Stimulated activated CD8-positive, alpha-beta memory T cell treated with anti-CD3 and anti-CD28 coated beads, Interleukin-15, amount 100 ng/mL, for 4 hours (primary cell): ENCODE measurements around the gene PHLPP1.

Source experiments
- DNase-seq, 2 donors: peaks; one replicate each; pipeline ENCODE4 v3.0.0-alpha.2; 2020; ENCODE audit warnings: low read depth in 2 of 2

The PHLPP1 gene

GRCh38 chr18:62938487-62938886 lies 223.1 kb downstream of the PHLPP1 start:
- DNase-seq = no peak

- no peak for DNase-seq
Measured at GRCh38 chr18:62939433-62939832, 224.1 kb downstream of the PHLPP1 start.

DNA sequence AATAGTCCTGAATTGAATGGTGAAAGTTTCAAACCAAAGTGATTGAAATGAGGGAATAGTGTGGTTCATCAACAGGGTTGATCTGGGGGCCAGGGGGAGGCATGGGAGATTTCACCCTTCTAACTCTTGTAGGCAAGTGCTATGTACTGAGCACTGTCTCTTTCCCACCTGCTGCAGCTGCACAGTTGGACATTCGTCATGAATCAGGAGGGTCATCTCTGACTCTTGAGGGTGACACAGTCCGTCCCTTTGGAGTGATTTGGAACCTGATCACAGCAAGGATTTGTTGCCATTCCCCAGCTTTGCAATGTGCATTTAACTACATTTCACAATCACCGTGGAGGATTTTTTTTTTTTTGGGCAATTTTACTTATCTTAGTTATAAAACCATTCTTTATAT lies 224.6 kb downstream of the PHLPP1 start:
- DNase-seq = no peak

GRCh38 chr18:62942578-62942977 lies 227.2 kb downstream of the PHLPP1 start:
- no peak for DNase-seq

DNA sequence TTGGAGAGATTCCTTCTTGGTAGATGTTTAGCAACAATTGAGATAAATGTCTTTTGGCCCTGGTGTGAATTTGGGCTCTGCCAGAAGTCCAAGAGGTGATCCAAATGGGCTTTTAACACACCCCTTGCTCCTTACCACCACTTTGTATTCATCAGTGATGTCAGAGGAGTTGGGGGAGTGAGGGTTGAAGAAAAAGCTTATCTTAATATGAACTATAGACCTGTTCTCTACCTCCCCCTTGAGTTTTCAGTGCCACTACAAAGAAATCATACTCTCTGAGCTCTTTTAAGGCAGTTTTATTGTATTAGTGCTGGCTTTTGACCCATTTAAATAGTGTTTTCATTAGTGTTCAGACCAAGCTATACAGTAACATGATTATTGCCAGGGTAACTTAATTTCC lies 229.1 kb downstream of the PHLPP1 start:
- no peak for DNase-seq

GRCh38 chr18:62948788-62949187 lies 233.4 kb downstream of the PHLPP1 start:
- no peak for DNase-seq

DNA sequence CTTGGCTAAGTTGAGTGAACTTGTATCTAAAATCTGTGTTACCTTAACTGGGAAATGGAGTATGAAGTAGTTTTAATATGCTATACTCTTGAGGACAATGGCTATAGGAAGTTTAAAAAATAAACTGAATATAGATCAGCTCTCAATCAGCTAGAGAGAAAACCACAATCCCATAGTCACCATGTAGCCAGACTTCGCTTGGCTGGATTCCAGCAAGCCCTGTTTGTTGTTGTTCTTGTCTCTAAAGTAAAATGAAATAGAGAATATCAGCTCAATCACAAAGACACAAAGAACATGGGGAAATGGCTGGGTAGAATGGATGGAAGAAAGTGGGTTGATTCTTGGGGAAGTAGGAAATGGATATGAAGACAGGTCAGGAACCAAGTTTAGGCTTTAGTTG lies 234.9 kb downstream of the PHLPP1 start:
- DNase-seq = no peak

GRCh38 chr18:62952807-62953206 lies 237.5 kb downstream of the PHLPP1 start:
- no peak for DNase-seq

GRCh38 chr18:62953663-62954062 lies 238.3 kb downstream of the PHLPP1 start:
- no peak for DNase-seq

DNA sequence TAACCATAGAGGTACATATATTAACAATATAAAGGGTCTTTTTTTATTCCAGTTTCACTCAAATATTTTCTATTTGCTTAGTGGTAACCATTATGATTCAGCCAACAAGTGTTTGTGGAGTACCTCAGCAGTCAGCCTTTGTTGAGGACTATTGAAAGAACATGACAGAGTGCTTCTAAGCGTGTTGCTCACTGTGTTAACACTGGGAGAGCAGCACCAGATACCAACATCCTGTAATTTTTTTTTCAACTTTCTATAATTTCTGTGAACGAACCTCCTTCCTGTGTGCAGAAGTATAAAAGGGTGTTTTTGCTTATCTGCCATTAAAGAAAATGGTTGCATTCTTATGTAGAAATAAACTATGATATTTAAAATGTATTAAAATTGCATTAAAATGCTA lies 239.0 kb downstream of the PHLPP1 start:
- DNase-seq = no peak

- no peak for DNase-seq
Measured at GRCh38 chr18:62957885-62958472, 242.6 kb downstream of the PHLPP1 start.

GRCh38 chr18:62959481-62959880 lies 244.1 kb downstream of the PHLPP1 start:
- DNase-seq = no peak

GRCh38 chr18:62963507-62963906 lies 248.2 kb downstream of the PHLPP1 start:
- DNase-seq = no peak

- DNase-seq = no peak
Measured at GRCh38 chr18:62964432-62964831, 249.1 kb downstream of the PHLPP1 start.

DNA sequence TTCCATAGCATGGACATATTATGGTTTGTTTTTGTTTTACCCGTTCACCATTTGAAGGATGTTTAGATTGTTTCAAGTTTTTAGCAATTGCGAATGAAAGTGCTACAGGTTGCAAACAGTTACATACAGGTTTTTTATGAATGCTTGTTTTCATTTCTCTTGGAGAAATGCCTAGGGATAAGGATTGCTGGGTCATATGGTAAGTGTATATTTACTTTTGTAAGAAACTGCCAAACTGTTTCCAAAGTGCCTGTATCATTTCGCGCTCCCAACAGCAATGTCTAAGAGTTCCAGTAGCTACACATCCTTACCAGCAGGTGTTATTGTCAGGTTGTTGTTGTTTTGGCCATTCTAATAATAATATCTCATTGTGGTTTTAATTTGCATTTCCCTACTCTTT lies 251.7 kb downstream of the PHLPP1 start:
- no peak for DNase-seq

DNA sequence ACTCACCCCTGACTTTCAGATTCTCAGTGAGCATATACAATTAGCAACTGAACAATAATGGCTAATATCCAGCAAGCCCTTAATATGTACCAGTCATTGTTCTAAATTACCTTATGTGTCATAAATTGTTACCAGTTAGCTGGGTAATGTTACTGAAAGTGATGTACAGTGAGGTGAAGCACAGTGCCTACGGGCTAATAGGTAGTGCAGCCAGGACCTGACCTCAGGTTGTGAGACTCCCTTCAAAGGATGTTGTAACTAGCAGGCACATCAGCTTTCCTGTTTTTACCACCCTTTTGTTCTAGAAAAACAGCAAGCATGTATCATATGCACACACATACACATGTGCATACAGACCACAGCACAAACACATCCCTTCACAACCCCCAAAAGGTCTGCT lies 258.3 kb downstream of the PHLPP1 start:
- DNase-seq = no peak

DNA sequence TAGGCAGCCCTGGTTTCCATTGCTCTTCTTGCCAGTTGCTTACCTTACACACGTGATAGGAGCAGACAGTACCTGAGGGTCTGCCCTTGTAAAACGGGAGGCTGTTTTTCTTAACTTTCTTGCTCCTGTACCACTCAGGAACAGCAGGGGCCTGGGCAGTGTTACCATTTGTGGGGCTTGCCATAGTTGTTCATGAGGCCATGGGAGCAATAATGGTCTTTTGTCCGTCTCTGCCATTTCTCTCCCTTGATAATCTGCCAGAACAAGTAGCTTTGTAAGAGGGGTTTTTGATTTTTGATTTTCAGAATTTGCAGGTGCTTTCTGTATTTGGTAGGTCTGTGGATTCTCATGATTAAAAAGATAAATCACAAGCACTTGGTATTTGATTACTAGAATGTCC lies 259.0 kb downstream of the PHLPP1 start:
- DNase-seq = no peak

- no peak for DNase-seq
Measured at GRCh38 chr18:62974928-62975675, 259.8 kb downstream of the PHLPP1 start.

DNA sequence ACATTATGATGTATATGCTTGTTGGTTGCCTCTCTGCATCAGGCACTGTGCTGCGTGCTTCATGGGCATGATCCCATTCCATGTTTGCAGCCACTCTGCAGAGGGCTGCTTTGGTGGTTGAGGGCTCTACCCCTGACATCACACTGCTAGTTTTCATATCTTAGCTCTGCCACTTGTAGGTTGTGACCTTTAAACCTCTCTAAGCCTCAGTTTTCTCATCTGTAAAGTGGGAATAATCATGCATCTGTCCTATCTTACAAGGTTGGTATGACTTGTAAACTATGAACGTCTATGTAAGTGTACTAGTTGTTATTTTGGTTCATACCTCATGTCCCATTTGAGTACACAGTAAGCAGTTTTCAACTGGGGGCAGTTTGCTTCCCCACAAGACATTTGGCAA lies 260.4 kb downstream of the PHLPP1 start:
- no peak for DNase-seq

GRCh38 chr18:62976227-62976626 lies 260.9 kb downstream of the PHLPP1 start:
- no peak for DNase-seq

GRCh38 chr18:62977512-62977911 lies 262.2 kb downstream of the PHLPP1 start:
- DNase-seq = no peak

DNA sequence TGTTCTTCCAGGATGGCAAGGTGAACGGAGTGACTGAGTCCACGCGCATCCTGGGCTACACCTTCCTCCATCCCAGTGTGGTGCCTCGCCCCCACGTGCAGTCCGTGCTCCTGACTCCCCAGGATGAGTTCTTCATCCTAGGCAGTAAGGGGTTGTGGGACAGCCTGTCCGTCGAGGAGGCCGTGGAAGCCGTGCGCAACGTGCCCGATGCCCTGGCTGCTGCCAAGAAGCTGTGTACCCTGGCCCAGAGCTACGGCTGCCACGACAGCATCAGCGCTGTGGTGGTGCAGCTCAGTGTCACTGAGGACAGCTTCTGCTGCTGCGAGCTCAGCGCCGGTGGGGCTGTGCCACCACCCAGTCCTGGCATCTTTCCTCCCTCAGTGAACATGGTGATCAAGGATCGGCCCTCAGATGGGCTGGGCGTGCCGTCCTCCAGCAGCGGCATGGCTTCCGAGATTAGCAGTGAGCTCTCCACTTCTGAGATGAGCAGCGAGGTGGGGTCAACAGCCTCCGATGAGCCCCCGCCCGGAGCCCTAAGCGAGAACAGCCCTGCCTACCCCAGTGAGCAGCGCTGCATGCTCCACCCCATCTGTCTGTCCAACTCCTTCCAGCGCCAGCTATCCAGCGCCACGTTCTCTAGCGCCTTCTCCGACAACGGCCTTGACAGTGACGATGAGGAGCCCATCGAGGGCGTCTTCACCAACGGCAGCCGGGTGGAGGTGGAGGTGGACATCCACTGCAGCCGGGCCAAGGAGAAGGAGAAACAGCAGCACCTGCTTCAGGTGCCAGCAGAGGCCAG lies 263.1 kb downstream of the PHLPP1 start:
- DNase-seq = no peak

- DNase-seq = no peak
Measured at GRCh38 chr18:62979176-62979575, 263.8 kb downstream of the PHLPP1 start.
